ENCODE results near the gene PSMG3. TPM values are rescaled to one million over a fixed set of nuclear protein-coding genes. Genes with fewer than 3 reads are reported as not detected.

Gene PSMG3
- total RNA-seq, 1 experiment from 2014 or later = 63.0 TPM

- Histone ChIP-seq H3K23me2 (ENCODE audit: insufficient read length, low read depth, low read length, poor library complexity, severe bottlenecking) (no peaks in the 10 kb centered on the region), H3K79me1 (ENCODE audit: insufficient read depth, low read depth, low read length, poor library complexity, severe bottlenecking) (no peaks in the 10 kb centered on the region), H3K9me3 (ENCODE audit: control insufficient read depth, low read depth, low read length) (no peaks in the 10 kb centered on the region), H3K27me3 (ENCODE audit: insufficient read depth, low read length) (no peaks in the 10 kb centered on the region), H4K91ac (ENCODE audit: insufficient read length, low read depth, low read length) (no peak overlapping the region), H2BK120ac (ENCODE audit: low read depth, low read length, poor library complexity, severe bottlenecking) (no peak overlapping the region), H3K27ac (ENCODE audit: insufficient read length, low read depth, low read length) (no peak overlapping the region), H2BK15ac (ENCODE audit: low read depth, low read length) (no peak overlapping the region), H2AFZ (ENCODE audit: low read length) (no peak overlapping the region), H3K14ac (ENCODE audit: insufficient read depth, low read length) (no peak overlapping the region), H2BK20ac (ENCODE audit: low read depth, low read length, poor library complexity, severe bottlenecking) (no peak overlapping the region), H3T11ph (ENCODE audit: low read length) (no peak overlapping the region), H3K9ac (ENCODE audit: extremely low read depth, insufficient read length, low read length) (no peak overlapping the region), H3K4ac (ENCODE audit: low read depth, low read length) (no peak overlapping the region), H3K56ac (ENCODE audit: insufficient read length, low read depth, low read length) (no peak overlapping the region), H4K20me1 (ENCODE audit: control insufficient read depth, insufficient read depth, insufficient read length) (no peaks in the 10 kb centered on the region), H3K23ac (ENCODE audit: insufficient read length, low read depth, low read length) (no peak overlapping the region), H4K5ac (ENCODE audit: insufficient read length, low read depth, low read length) (no peak overlapping the region), H2BK5ac (ENCODE audit: insufficient read length, low read length) (no peak overlapping the region), H2AK5ac (ENCODE audit: insufficient read length, low read length) (no peak overlapping the region), H3K18ac (ENCODE audit: insufficient read length, low read depth, low read length) (no peak overlapping the region), H2BK12ac (ENCODE audit: insufficient read length, low read depth, low read length) (no peak overlapping the region), H4K8ac (replicated peaks; ENCODE audit: insufficient read length, low read depth, low read length) (no peak overlapping the region), H3K4me2 (ENCODE audit: insufficient read depth, insufficient read length, low read length) (no peak overlapping the region), H3K4me1 (ENCODE audit: insufficient read depth, low read length) (no peaks in the 10 kb centered on the region), H3K79me2 (ENCODE audit: insufficient read depth, low read length) (no peaks in the 10 kb centered on the region)
- H3K4me1 Mint-ChIP-seq = peaks cover 8 to 18% of the 10 kb centered on the region in 2 experiments; a peak in 3 of 4 replicates
- no peak for TF ChIP-seq CTCF (conservative IDR thresholded peaks at IDR 0.05)
- H3K27me3 Mint-ChIP-seq (ENCODE audit: low read depth) = peaks cover 5% of the 10 kb centered on the region
- no peak for DNase-seq
- WGBS (ENCODE audit: extremely low coverage, insufficient read length, low lambda C conversion rate) = no CpG with 5 or more reads among the region's 7 CpGs
- H3K9me3 Mint-ChIP-seq = no peaks in the 10 kb centered on the region; a peak in 1 of 5 replicates
- peak overlapping the region in 1 of 2 experiments; percentile 20; a peak in 2 of 5 replicates for H3K4me3 Mint-ChIP-seq
- no peaks in the 10 kb centered on the region for H3K36me3 Mint-ChIP-seq (ENCODE audit: insufficient read depth in 1 of 3, low read depth in 3 of 3)
- H3K27ac Mint-ChIP-seq = no peak overlapping the region; a peak in 1 of 7 replicates
These were observed 37.2 kb upstream of the PSMG3 start for GRCh38 chr7:1607001-1607400.

Data from H9 (cell line).